ENCODE results near the gene CSF2.
"Not testable (repeated sequence)": the region's sequence is repeated elsewhere in the genome, so short reads cannot be mapped to it uniquely, and the experiment has no call there.

The CSF2 gene

GRCh38 chr5:132116072-132116471 lies 42.5 kb downstream of the CSF2 start:
- Histone ChIP-seq H2AFZ (ENCODE audit: low read length) (no peak overlapping the region), H3K4me2 (ENCODE audit: low read depth, low read length, poor library complexity, severe bottlenecking) (no peak overlapping the region), H3K4me1 (ENCODE audit: insufficient read depth, low read length, poor library complexity, severe bottlenecking) (peaks cover 64% of the 10 kb centered on the region), H3K79me2 (ENCODE audit: insufficient read depth, low read length) (no peaks in the 10 kb centered on the region), H4K20me1 (ENCODE audit: insufficient read depth, low read length, poor library complexity, severe bottlenecking) (no peaks in the 10 kb centered on the region), H3K9ac (ENCODE audit: low read depth, low read length, poor library complexity, severe bottlenecking) (no peak overlapping the region), H3K9me2 (replicated peaks; ENCODE audit: low read depth, low read length) (no peaks in the 10 kb centered on the region), H3K9me3 (ENCODE audit: insufficient read depth, low read depth, low read length) (no peaks in the 10 kb centered on the region), H3K36me3 (ENCODE audit: insufficient read depth, low read length) (no peaks in the 10 kb centered on the region), H3F3A (ENCODE audit: low read depth) (0 out of 2 replicates have a peak, but pooled peaks cover 5% of the 10 kb centered on the region), H3K4me3 (ENCODE audit: low read length, poor library complexity, severe bottlenecking) (no peak overlapping the region), H3K27me3 (ENCODE audit: insufficient read depth, low read length, poor library complexity, severe bottlenecking) (no peaks in the 10 kb centered on the region)
- TF ChIP-seq, protein P1, sequence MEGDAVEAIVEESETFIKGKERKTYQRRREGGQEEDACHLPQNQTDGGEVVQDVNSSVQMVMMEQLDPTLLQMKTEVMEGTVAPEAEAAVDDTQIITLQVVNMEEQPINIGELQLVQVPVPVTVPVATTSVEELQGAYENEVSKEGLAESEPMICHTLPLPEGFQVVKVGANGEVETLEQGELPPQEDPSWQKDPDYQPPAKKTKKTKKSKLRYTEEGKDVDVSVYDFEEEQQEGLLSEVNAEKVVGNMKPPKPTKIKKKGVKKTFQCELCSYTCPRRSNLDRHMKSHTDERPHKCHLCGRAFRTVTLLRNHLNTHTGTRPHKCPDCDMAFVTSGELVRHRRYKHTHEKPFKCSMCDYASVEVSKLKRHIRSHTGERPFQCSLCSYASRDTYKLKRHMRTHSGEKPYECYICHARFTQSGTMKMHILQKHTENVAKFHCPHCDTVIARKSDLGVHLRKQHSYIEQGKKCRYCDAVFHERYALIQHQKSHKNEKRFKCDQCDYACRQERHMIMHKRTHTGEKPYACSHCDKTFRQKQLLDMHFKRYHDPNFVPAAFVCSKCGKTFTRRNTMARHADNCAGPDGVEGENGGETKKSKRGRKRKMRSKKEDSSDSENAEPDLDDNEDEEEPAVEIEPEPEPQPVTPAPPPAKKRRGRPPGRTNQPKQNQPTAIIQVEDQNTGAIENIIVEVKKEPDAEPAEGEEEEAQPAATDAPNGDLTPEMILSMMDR (conservative IDR thresholded peaks at IDR 0.05; ENCODE audit: low read length) = no peak
- no peak for TF ChIP-seq EZH2phosphoT487 (IDR thresholded peaks at IDR 0.05; ENCODE audit: borderline replicate concordance)

DNA sequence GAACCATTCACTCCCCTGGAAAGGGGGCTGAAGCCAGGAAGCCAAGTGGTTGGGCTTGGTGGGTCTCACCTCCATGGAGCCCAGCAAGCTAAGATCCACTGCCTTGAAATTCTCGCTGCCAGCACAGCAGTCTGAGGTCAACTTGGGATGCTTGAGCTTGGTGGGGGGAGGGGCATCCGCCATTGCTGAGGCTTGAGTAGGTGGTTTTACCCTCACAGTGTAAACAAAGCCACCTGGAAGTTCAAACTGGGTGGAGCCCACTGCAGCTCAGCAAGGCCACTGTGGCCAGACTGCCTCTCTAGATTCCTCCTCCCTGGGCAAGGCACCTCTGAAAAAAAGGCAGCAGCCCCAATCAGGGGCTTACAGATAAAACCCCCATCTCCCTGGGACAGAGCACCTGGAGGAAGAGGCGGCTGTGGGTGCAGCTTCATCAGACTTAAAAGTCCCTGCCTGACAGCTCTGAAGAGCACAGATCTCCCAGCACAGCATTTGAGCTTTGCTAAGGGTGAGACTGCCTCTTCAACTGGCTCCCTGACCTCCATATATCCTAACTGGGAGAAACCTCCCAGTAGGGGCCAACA lies 43.4 kb downstream of the CSF2 start:
- not testable (repeated sequence) for H3K9me3 ChIP-seq (ENCODE audit: insufficient read depth, low read depth, low read length); H3K4me3 ChIP-seq (ENCODE audit: low read length, poor library complexity, severe bottlenecking); H3K79me2 ChIP-seq (ENCODE audit: insufficient read depth, low read length); H3K9ac ChIP-seq (ENCODE audit: low read depth, low read length, poor library complexity, severe bottlenecking); H3F3A ChIP-seq (ENCODE audit: low read depth); H3K36me3 ChIP-seq (ENCODE audit: insufficient read depth, low read length); H4K20me1 ChIP-seq (ENCODE audit: insufficient read depth, low read length, poor library complexity, severe bottlenecking); H2AFZ ChIP-seq (ENCODE audit: low read length); H3K9me2 ChIP-seq (replicated peaks; ENCODE audit: low read depth, low read length); H3K27me3 ChIP-seq (ENCODE audit: insufficient read depth, low read length, poor library complexity, severe bottlenecking)
- Histone ChIP-seq H3K4me1 (ENCODE audit: insufficient read depth, low read length, poor library complexity, severe bottlenecking) (peaks cover 58% of the 10 kb centered on the region), H3K4me2 (ENCODE audit: low read depth, low read length, poor library complexity, severe bottlenecking) (peak overlapping the region; percentile 34)

DNA sequence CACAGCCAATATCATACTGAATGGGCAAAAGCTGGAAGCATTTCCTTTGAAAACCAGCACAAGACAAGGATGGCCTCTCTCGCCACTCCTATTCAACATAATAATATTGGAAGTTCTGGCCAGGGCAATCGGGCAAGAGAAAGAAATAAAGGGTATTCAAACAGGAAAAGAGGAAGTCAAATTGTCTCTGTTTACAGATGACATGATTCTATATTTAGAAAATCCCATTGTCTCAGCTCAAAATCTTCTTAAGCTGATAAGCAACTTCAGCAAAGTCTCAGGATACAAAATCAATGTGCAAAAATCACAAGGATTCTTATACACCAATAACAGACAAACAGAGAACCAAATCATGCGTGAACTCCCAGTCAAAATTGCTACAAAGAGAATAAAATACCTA lies 47.1 kb downstream of the CSF2 start:
- H3K4me1 ChIP-seq (ENCODE audit: insufficient read depth, low read length, poor library complexity, severe bottlenecking) = peaks cover 21% of the 10 kb centered on the region
- H3K4me3 ChIP-seq (ENCODE audit: low read length, poor library complexity, severe bottlenecking); H3K27me3 ChIP-seq (ENCODE audit: insufficient read depth, low read length, poor library complexity, severe bottlenecking); H3K79me2 ChIP-seq (ENCODE audit: insufficient read depth, low read length); H3K9me3 ChIP-seq (ENCODE audit: insufficient read depth, low read depth, low read length); H3K36me3 ChIP-seq (ENCODE audit: insufficient read depth, low read length); H3K4me2 ChIP-seq (ENCODE audit: low read depth, low read length, poor library complexity, severe bottlenecking); H4K20me1 ChIP-seq (ENCODE audit: insufficient read depth, low read length, poor library complexity, severe bottlenecking); H3K9me2 ChIP-seq (replicated peaks; ENCODE audit: low read depth, low read length); H3F3A ChIP-seq (ENCODE audit: low read depth); H2AFZ ChIP-seq (ENCODE audit: low read length); H3K9ac ChIP-seq (ENCODE audit: low read depth, low read length, poor library complexity, severe bottlenecking): not testable (repeated sequence)

GRCh38 chr5:132122971-132123370 lies 49.4 kb downstream of the CSF2 start:
- H3K36me3 ChIP-seq (ENCODE audit: insufficient read depth, low read length); H3K27me3 ChIP-seq (ENCODE audit: insufficient read depth, low read length, poor library complexity, severe bottlenecking); H3K4me2 ChIP-seq (ENCODE audit: low read depth, low read length, poor library complexity, severe bottlenecking); H4K20me1 ChIP-seq (ENCODE audit: insufficient read depth, low read length, poor library complexity, severe bottlenecking); H3K9ac ChIP-seq (ENCODE audit: low read depth, low read length, poor library complexity, severe bottlenecking); H3K79me2 ChIP-seq (ENCODE audit: insufficient read depth, low read length); H3K4me1 ChIP-seq (ENCODE audit: insufficient read depth, low read length, poor library complexity, severe bottlenecking); H3F3A ChIP-seq (ENCODE audit: low read depth); H3K4me3 ChIP-seq (ENCODE audit: low read length, poor library complexity, severe bottlenecking); H3K9me2 ChIP-seq (replicated peaks; ENCODE audit: low read depth, low read length); H2AFZ ChIP-seq (ENCODE audit: low read length); H3K9me3 ChIP-seq (ENCODE audit: insufficient read depth, low read depth, low read length): not testable (repeated sequence)

DNA sequence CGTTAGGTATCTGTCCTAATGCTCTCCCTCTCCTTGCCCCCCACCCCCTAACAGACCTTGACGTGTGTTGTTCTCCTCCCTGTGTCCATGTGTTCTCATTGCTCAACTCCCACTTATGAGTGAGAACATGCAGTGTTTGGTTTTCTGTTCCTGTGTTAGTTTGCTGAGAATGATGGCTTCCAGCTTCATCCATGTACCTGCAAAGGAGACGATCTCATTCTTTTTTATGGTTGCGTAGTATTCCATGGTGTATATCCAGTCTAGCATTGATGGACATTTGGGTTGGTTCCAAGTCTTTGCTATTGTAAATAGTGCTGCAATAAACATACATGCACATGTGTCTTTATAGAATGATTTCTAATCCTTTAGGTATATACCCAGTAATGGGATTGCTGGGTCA lies 50.0 kb downstream of the CSF2 start:
- H3K9me3 ChIP-seq (ENCODE audit: insufficient read depth, low read depth, low read length); H3K36me3 ChIP-seq (ENCODE audit: insufficient read depth, low read length); H3K4me3 ChIP-seq (ENCODE audit: low read length, poor library complexity, severe bottlenecking); H4K20me1 ChIP-seq (ENCODE audit: insufficient read depth, low read length, poor library complexity, severe bottlenecking); H3K9me2 ChIP-seq (replicated peaks; ENCODE audit: low read depth, low read length); H3K4me2 ChIP-seq (ENCODE audit: low read depth, low read length, poor library complexity, severe bottlenecking); H3K27me3 ChIP-seq (ENCODE audit: insufficient read depth, low read length, poor library complexity, severe bottlenecking); H3K79me2 ChIP-seq (ENCODE audit: insufficient read depth, low read length); H3F3A ChIP-seq (ENCODE audit: low read depth); H3K9ac ChIP-seq (ENCODE audit: low read depth, low read length, poor library complexity, severe bottlenecking); H3K4me1 ChIP-seq (ENCODE audit: insufficient read depth, low read length, poor library complexity, severe bottlenecking); H2AFZ ChIP-seq (ENCODE audit: low read length): not testable (repeated sequence)
